Caco-2 (cell line): ENCODE measurements around the gene GPR25. TPM values are rescaled to one million over a fixed set of nuclear protein-coding genes. Genes with fewer than 3 reads are reported as not detected.

Experiments used
- BruUV-seq: library from RNA; stranded (reverse); fragments of 400-500 nt; replicated peaks from 2 replicates; lab custom pipeline; 2021; lab: Mats Ljungman, UMichigan
- CTCF ChIA-PET: fragments of 300-600 bp; sonication (Branson Sonifier 250); formaldehyde crosslinking; loops from one replicate; lab custom pipeline; 2022; ENCODE audit warnings: antibody characterized with exemption; lab: Charles Lee
- POLR2A ChIA-PET: fragments of 300-600 bp; sonication (Branson Sonifier 250); formaldehyde crosslinking; loops from one replicate; lab custom pipeline; 2022; ENCODE audit warnings: antibody characterized with exemption; lab: Charles Lee
- DNase-seq, 2 experiments: peaks; one replicate each; pipeline versions ENCODE4 v3.0.0 to v3.0.0-alpha.2; 2020 to 2022
- H3K27me3 ChIP-seq: replicated peaks from 2 replicates; pipeline ENCODE4 v1.6.0; 2011; ENCODE audit warnings: low read length; ENCODE audit not compliant: control insufficient read depth, insufficient read depth
- H3K36me3 ChIP-seq: 2 replicates; pipeline ENCODE4 v1.5.1; 2011; ENCODE audit warnings: low read length; ENCODE audit not compliant: control insufficient read depth, insufficient read depth
- H3K4me1 ChIP-seq: fragments of 250-450 bp; sonication (Bioruptor Pico); 2 replicates; pipeline ENCODE4 v1.5.1; 2020; ENCODE audit warnings: mild to moderate bottlenecking
- H3K4me3 ChIP-seq: 2 replicates; pipeline ENCODE4 v1.5.1; 2011; ENCODE audit warnings: low read depth, mild to moderate bottlenecking, control low read depth, low read length
- H3K9me3 ChIP-seq: fragments of 250-450 bp; sonication (Bioruptor Pico); 2 replicates; pipeline ENCODE4 v1.5.1; 2020; ENCODE audit warnings: mild to moderate bottlenecking, moderate library complexity
- H3K27ac Mint-ChIP-seq: one replicate; pipeline ENCODE4 v1.8.0; 2022; ENCODE audit warnings: mixed read lengths; ENCODE audit not compliant: unreplicated experiment
- H3K27me3 Mint-ChIP-seq: one replicate; pipeline ENCODE4 v1.8.0; 2022; ENCODE audit warnings: mixed read lengths; ENCODE audit not compliant: insufficient read depth, unreplicated experiment
- H3K36me3 Mint-ChIP-seq: one replicate; pipeline ENCODE4 v1.8.0; 2022; ENCODE audit warnings: mild to moderate bottlenecking, mixed read lengths; ENCODE audit not compliant: insufficient read depth, unreplicated experiment
- H3K4me1 Mint-ChIP-seq: one replicate; pipeline ENCODE4 v1.8.0; 2022; ENCODE audit warnings: low read depth, mixed read lengths; ENCODE audit not compliant: unreplicated experiment
- H3K4me3 Mint-ChIP-seq: one replicate; pipeline ENCODE4 v1.8.0; 2022; ENCODE audit warnings: mild to moderate bottlenecking, moderate library complexity, mixed read lengths; ENCODE audit not compliant: unreplicated experiment
- H3K9me3 Mint-ChIP-seq: one replicate; pipeline ENCODE4 v1.8.0; 2022; ENCODE audit warnings: mixed read lengths; ENCODE audit not compliant: unreplicated experiment
- CTCF ChIP-seq, 2 experiments: fragments of 200-600 bp in 1 of 2; IDR thresholded peaks; 1 replicate in 1 of 2; 2 replicates in 1 of 2; pipeline versions ENCODE4 v1.5.1 to v1.8.0; 2011 to 2022; ENCODE audit warnings: antibody characterized with exemption in 1 of 2, control low read depth in 1 of 2, inconsistent platforms in 1 of 2, low read depth in 1 of 2, low read length in 1 of 2, mild to moderate bottlenecking in 1 of 2, moderate library complexity in 1 of 2; ENCODE audit not compliant: insufficient read depth in 1 of 2, severe bottlenecking in 1 of 2, unreplicated experiment in 1 of 2
- intact Hi-C: fragments of 100-400 bp; cut with micrococcal nuclease; formaldehyde crosslinking; loops from one replicate; pipeline ENCODE4 v1.10.0; 2022; ENCODE audit not compliant: unreplicated experiment
- total RNA-seq: library from RNA; stranded (reverse); gene quantifications from 2 replicates; pipeline ENCODE4 v1.2.3, GENCODE V29; 2022

GPR25 gene
- total RNA-seq, 1 experiment from 2014 or later, result not detected

- ChIA-PET CTCF (no interaction called here), POLR2A (no interaction called here)
- Histone ChIP-seq H3K4me3 (no peak overlapping the region), H3K4me1 (no peaks in the 10 kb centered on the region), H3K9me3 (no peaks in the 10 kb centered on the region), H3K27me3 (no peaks in the 10 kb centered on the region), H3K36me3 (no peaks in the 10 kb centered on the region)
- Mint-ChIP-seq H3K4me3 (no peak overlapping the region), H3K36me3 (peaks cover 25% of the 10 kb centered on the region), H3K27me3 (no peaks in the 10 kb centered on the region), H3K9me3 (no peaks in the 10 kb centered on the region), H3K4me1 (no peaks in the 10 kb centered on the region), H3K27ac (no peak overlapping the region)
- no peak for DNase-seq
- no peak for TF ChIP-seq CTCF (IDR thresholded peaks at IDR 0.05; ENCODE audit: insufficient read depth in 1 of 2, low read depth in 1 of 2, low read length in 1 of 2, severe bottlenecking in 1 of 2, unreplicated experiment in 1 of 2)
- intact Hi-C loops, result no loop called here
- no TSS peak for BruUV-seq
Observed at GRCh38 chr1:200861937-200862647, 10.7 kb upstream of the GPR25 start.

GRCh38 chr1:200862713-200863415, 9.9 kb upstream of the GPR25 start:
- POLR2A ChIA-PET, result no interaction called here
- H3K9me3 ChIP-seq, result no peaks in the 10 kb centered on the region
- Mint-ChIP-seq H3K9me3 (no peaks in the 10 kb centered on the region), H3K4me3 (no peak overlapping the region), H3K27ac (no peak overlapping the region), H3K4me1 (no peaks in the 10 kb centered on the region), H3K27me3 (no peaks in the 10 kb centered on the region), H3K36me3 (peaks cover 28% of the 10 kb centered on the region)
- CTCF ChIA-PET, result no interaction called here
- DNase-seq, result no peak
- H3K4me1 ChIP-seq, result no peaks in the 10 kb centered on the region
- no peak for TF ChIP-seq CTCF (IDR thresholded peaks at IDR 0.05; ENCODE audit: insufficient read depth in 1 of 2, low read depth in 1 of 2, low read length in 1 of 2, severe bottlenecking in 1 of 2, unreplicated experiment in 1 of 2)
- H3K4me3 ChIP-seq, result no peak overlapping the region
- no peaks in the 10 kb centered on the region for H3K36me3 ChIP-seq
- BruUV-seq, result no TSS peak
- H3K27me3 ChIP-seq, result no peaks in the 10 kb centered on the region
- intact Hi-C loops, result no loop called here

- Histone ChIP-seq H3K4me3 (no peak overlapping the region), H3K9me3 (no peaks in the 10 kb centered on the region), H3K4me1 (no peaks in the 10 kb centered on the region), H3K27me3 (no peaks in the 10 kb centered on the region), H3K36me3 (no peaks in the 10 kb centered on the region)
- ChIA-PET CTCF (no interaction called here), POLR2A (no interaction called here)
- Mint-ChIP-seq H3K27ac (no peak overlapping the region), H3K36me3 (peaks cover 28% of the 10 kb centered on the region), H3K27me3 (no peaks in the 10 kb centered on the region), H3K4me3 (no peak overlapping the region), H3K4me1 (no peaks in the 10 kb centered on the region), H3K9me3 (no peaks in the 10 kb centered on the region)
- DNase-seq, result no peak
- intact Hi-C loops, result no loop called here
- TF ChIP-seq CTCF (IDR thresholded peaks at IDR 0.05; ENCODE audit: insufficient read depth in 1 of 2, low read depth in 1 of 2, low read length in 1 of 2, severe bottlenecking in 1 of 2, unreplicated experiment in 1 of 2), result no peak
- no TSS peak for BruUV-seq
Observed at GRCh38 chr1:200866116-200866515, 6.7 kb upstream of the GPR25 start.
